H1 (cell line): ENCODE measurements around the gene OR1J4.

Source experiments
- BRCA1 ChIP-seq: IDR thresholded peaks from 2 replicates; pipeline ENCODE4 v1.6.1; 2012; ENCODE audit warnings: low read depth, low read length, improper control_type of control experiment
- CEBPB ChIP-seq: IDR thresholded peaks from 2 replicates; pipeline ENCODE4 v1.6.1; 2012; ENCODE audit warnings: low read depth, low read length
- CTCF ChIP-seq, 3 experiments: IDR thresholded peaks; 1 replicate in 2 of 3; 2 replicates in 1 of 3; pipeline versions ENCODE4 v1.5.1 to v1.6.1; 2011; ENCODE audit warnings: low read length in 3 of 3, mild to moderate bottlenecking in 3 of 3, inconsistent platforms in 2 of 3, low read depth in 1 of 3, moderate library complexity in 1 of 3; ENCODE audit not compliant: insufficient read depth in 1 of 3; ENCODE audit errors: control extremely low read depth in 1 of 3
- FOSL1 ChIP-seq: IDR thresholded peaks from 2 replicates; pipeline ENCODE4 v1.6.1; 2011; ENCODE audit warnings: mild to moderate bottlenecking, low read depth, low read length, moderate library complexity; ENCODE audit not compliant: insufficient read depth
- HDAC6 ChIP-seq: IDR thresholded peaks from one replicate; pipeline ENCODE4 v1.7.1; 2012; ENCODE audit warnings: low read depth, mild to moderate bottlenecking, inconsistent platforms, low read length, moderate library complexity
- POLR2A ChIP-seq, 2 experiments: IDR thresholded peaks; 1 replicate in 1 of 2; 2 replicates in 1 of 2; pipeline ENCODE4 v1.6.1; 2011; ENCODE audit warnings: low read depth in 2 of 2, low read length in 2 of 2, mild to moderate bottlenecking in 2 of 2; ENCODE audit errors: control extremely low read depth in 1 of 2
- POLR2AphosphoS5 ChIP-seq: IDR thresholded peaks from 2 replicates; pipeline ENCODE4 v1.6.1; 2011; ENCODE audit warnings: low read depth, low read length
- RAD21 ChIP-seq, 2 experiments: IDR thresholded peaks in 1 of 2; conservative IDR thresholded peaks in 1 of 2; 2 replicates each; pipeline ENCODE4 v1.6.1; 2011; ENCODE audit warnings: low read depth in 2 of 2, low read length in 2 of 2, improper control_type of control experiment in 1 of 2, inconsistent platforms in 1 of 2, mild to moderate bottlenecking in 1 of 2, moderate library complexity in 1 of 2
- SIN3A ChIP-seq, 2 experiments: IDR thresholded peaks in 1 of 2; conservative IDR thresholded peaks in 1 of 2; 2 replicates each; pipeline ENCODE4 v1.6.1; 2011 to 2012; ENCODE audit warnings: low read length in 2 of 2, improper control_type of control experiment in 1 of 2, low read depth in 1 of 2, mild to moderate bottlenecking in 1 of 2
- SIX5 ChIP-seq: IDR thresholded peaks from 2 replicates; pipeline ENCODE4 v1.6.1; 2011; ENCODE audit warnings: mild to moderate bottlenecking, low read depth, low read length
- TF ChIP-seq, protein P1 (sequence below): IDR thresholded peaks from 2 replicates; pipeline ENCODE4 v1.6.1; 2012; ENCODE audit warnings: inconsistent platforms

DNA sequence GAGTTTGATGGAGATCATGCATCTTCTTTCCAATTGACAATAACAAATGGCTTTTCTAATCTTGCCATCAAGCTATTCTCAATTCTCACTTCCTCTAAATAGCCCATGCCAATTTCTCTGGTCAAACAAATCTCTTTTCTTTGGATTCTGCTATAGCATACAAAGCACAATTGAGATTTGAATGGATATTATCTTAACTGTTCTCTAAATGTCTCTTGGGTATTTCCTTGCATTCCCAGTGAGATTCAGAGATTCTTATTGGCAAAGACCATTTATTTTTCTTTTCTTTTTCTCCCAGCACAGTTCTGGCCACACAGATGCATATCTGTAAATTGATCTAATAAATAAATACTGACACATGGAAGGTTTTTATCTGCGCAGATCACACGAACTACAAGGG lies 33.9 kb downstream of the OR1J4 start, which contains the start of gene OR1N2:
- TF ChIP-seq CTCF (IDR thresholded peaks at IDR 0.05; ENCODE audit: control extremely low read depth in 1 of 3, insufficient read depth in 1 of 3, low read depth in 1 of 3, low read length in 3 of 3) = no peak
- TF ChIP-seq SIN3A (conservative IDR thresholded peaks at IDR 0.05 in 1 of 2, IDR thresholded peaks at IDR 0.05 in 1 of 2; ENCODE audit: low read depth in 1 of 2, low read length in 2 of 2) = no peak
- TF ChIP-seq, protein P1, sequence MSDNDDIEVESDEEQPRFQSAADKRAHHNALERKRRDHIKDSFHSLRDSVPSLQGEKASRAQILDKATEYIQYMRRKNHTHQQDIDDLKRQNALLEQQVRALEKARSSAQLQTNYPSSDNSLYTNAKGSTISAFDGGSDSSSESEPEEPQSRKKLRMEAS = no peak
- no peak for TF ChIP-seq RAD21 (IDR thresholded peaks at IDR 0.05 in 1 of 2, conservative IDR thresholded peaks at IDR 0.05 in 1 of 2; ENCODE audit: low read depth in 2 of 2, low read length in 2 of 2)
- TF ChIP-seq POLR2AphosphoS5 = no peak
- TF ChIP-seq POLR2A (IDR thresholded peaks at IDR 0.05; ENCODE audit: control extremely low read depth in 1 of 2, low read depth in 2 of 2, low read length in 2 of 2) = no peak
- TF ChIP-seq CEBPB = no peak
- TF ChIP-seq HDAC6 = no peak
- no peak for TF ChIP-seq SIX5
- TF ChIP-seq FOSL1 = no peak
- no peak for TF ChIP-seq BRCA1
